Stimulated activated CD4-positive, alpha-beta T cell treated with anti-CD3 and anti-CD28 coated beads, Interleukin-2, amount 100 ng/mL, for 24 hours (primary cell): Measurements from ENCODE around the gene LYSET.
"Not testable (repeated sequence)": the region's sequence is repeated elsewhere in the genome, so short reads cannot be mapped to it uniquely, and the experiment has no call there.

Source experiments
- DNase-seq, 2 donors: peaks; one replicate each; pipeline ENCODE4 v3.0.0-alpha.2; 2020

The LYSET gene

DNA sequence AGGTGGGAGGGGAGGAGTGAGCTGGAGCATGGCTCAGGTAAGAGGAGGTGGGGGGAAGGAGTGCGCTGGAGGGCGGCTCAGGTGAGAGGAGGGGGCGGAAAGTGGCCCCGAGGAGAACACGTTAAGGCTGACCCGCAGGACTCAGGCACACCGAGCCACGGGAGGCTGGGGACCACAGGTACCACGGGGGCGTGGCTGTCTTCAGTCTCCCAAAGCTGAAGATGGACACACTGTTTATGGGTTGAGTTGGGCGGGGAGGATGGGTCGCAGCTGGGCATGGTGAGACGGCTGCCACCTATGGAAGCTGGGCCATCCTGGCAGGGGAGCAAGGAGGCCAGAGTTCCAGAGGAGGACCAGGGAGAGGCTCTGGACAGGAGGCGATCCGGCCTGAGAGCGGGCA lies 45.4 kb downstream of the LYSET start:
- no peak for DNase-seq

DNA sequence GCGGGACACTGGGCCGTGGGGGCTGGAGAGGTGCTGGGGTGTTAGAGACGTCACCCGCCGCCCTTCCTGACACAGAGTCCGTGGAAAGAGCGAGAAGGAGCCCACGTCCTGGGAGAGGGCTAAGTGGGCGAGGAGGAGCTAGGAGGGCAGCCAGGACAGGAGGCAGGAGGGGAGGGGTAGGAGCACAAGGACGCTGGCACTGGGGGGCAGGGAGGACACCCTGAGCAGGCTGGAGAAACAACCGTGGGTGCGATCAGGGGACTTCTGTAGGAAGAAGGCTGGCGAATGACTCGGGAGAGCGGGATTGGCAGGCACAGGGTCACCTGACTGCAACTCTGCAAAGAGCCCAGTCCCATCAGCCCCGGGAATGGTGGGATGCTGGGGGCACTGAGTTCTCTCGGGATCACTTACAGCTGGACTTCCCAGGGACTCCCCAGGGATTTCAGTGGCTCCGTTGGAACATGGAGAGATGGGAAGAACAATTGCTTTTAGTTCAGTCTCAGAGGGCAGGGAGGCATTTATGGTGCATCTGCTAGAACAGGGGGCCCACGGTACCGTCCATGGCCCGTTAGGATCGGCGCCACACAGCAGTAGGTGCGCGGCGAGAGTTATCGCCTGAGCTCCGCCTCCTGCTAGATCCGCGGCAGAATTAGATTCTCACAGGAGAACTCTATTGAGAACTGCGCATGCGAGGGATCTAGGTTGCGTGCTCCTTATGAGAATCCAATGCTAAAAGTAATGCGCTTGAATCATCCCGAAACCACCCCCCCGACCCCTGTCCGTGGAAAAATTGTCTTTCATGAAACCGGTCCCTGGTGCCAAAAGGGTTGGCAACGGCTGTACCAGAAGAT lies 46.2 kb downstream of the LYSET start:
- DNase-seq, result no peak

DNA sequence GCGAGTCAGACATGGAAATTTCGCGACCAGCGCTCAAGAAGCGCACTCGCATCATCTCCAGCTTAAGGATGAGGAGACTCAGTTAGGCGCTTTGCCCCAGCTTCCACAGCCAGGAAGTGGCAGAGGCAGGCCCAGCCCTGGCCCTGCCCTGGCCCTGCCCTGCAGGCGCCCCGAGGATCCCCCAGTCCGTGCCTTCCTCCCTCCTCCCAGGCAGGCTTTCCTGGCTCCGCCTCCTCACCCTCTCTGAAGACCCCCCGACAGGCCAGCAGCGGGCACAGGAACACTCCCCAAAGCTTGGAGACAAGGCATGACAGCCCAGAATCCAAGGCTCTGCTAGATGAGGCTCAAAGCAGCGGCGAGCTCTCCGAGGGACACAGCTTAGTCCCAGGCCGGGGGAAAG lies 47.0 kb downstream of the LYSET start:
- no peak for DNase-seq

DNA sequence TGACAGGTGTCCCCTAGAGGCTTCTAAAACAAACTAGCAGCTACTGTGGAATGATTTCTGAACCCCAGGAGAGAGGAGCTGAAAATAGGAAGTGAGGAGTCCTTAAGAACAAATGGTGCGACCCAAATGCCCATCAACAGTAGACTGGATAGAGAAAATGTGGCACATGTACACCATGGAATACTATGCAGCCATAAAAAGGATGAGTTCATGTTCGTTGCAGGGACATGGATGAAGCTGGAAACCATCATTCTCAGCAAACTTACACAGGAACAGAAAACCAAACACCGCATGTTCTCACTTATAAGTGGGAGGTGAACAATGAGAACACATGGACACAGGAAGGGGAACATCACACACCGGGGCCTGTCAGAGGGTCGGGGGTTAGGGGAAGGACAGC lies 48.0 kb downstream of the LYSET start:
- DNase-seq, result not testable (repeated sequence)

DNA sequence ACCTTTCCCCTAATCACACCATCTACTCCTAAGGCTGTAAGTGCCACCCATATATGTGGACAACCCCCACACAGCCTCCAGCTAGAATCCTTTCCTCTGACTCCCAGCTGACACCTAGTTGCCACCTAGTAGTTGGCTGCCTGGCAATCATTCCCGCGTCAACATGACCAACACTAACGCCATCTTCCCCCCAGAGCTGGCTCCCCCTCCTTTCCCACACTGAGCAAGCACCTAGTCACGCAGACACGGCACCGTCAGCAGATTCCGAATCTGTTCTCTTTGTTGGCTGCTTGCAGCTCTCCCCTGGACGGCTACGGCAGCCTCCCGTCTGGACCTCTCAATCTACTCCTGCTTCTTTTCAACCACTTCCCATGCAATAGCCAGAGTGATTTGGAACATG lies 49.7 kb downstream of the LYSET start:
- no peak for DNase-seq
